SK-N-SH (cell line): ENCODE measurements around the gene HK2. TPM values are rescaled to one million over a fixed set of nuclear protein-coding genes. Genes with fewer than 3 reads are reported as not detected.

Experiments
- CTCF ChIA-PET: fragments of 300-600, 350-600 bp; formaldehyde crosslinking; extraction: SDS; loops from one replicate; lab custom pipeline; 2021; lab: Yijun Ruan, JAX
- POLR2A ChIA-PET: fragments of 350-600 bp; sonication (Branson Sonifier 250); formaldehyde crosslinking; extraction: SDS; loops from one replicate; lab custom pipeline; 2020; ENCODE audit warnings: antibody characterized with exemption, inconsistent platforms; lab: Yijun Ruan, JAX
- DNase-seq: peaks from one replicate; pipeline ENCODE4 v3.0.0; 2012
- H2AFZ ChIP-seq: fragments of 200-600 bp; sonication (generic); 2 replicates; pipeline ENCODE4 v1.8.1; 2016; ENCODE audit warnings: antibody characterized with exemption, mild to moderate bottlenecking, low read depth
- H3F3A ChIP-seq: fragments of 200-600 bp; sonication (generic); replicated peaks from 2 replicates; pipeline ENCODE3; 2016; ENCODE audit warnings: antibody characterized with exemption, mild to moderate bottlenecking; ENCODE audit not compliant: insufficient read depth
- H3K27ac ChIP-seq, 2 experiments: fragments of 200-500 bp in 1 of 2; fragments of 200-600 bp in 1 of 2; sonication (Bioruptor generic) in 1 of 2; sonication (generic), shearing (Covaris generic) in 1 of 2; 2 replicates each; pipeline versions ENCODE4 v1.5.1 to v1.6.1; 2014 to 2016; ENCODE audit warnings: low read depth in 2 of 2, inconsistent platforms in 1 of 2, low read length in 1 of 2, mild to moderate bottlenecking in 1 of 2, mixed read lengths in 1 of 2
- H3K27me3 ChIP-seq: fragments of 200-600 bp; sonication (generic), shearing (Covaris generic); 2 replicates; pipeline ENCODE4 v1.6.1; 2016; ENCODE audit warnings: mixed run types; ENCODE audit not compliant: insufficient read depth
- H3K36me3 ChIP-seq, 2 experiments: fragments of 200-500 bp in 1 of 2; fragments of 200-600 bp in 1 of 2; sonication (Bioruptor generic) in 1 of 2; sonication (generic) in 1 of 2; replicated peaks in 1 of 2; 2 replicates each; pipeline versions ENCODE3 to v1.5.1; 2014 to 2016; ENCODE audit warnings: low read length in 1 of 2, mild to moderate bottlenecking in 1 of 2; ENCODE audit not compliant: insufficient read depth in 2 of 2, control insufficient read depth in 1 of 2
- H3K4me1 ChIP-seq, 2 experiments: fragments of 200-500 bp in 1 of 2; fragments of 200-600 bp in 1 of 2; sonication (Bioruptor generic) in 1 of 2; sonication (generic), shearing (Covaris generic) in 1 of 2; 2 replicates each; pipeline versions ENCODE4 v1.5.1 to v1.6.1; 2014 to 2016; ENCODE audit warnings: low read depth in 1 of 2, low read length in 1 of 2, mixed run types in 1 of 2; ENCODE audit not compliant: insufficient read depth in 2 of 2, control insufficient read depth in 1 of 2
- H3K4me2 ChIP-seq: fragments of 200-600 bp; sonication (generic), shearing (Covaris generic); 2 replicates; pipeline ENCODE4 v1.6.1; 2017; ENCODE audit warnings: mixed run types
- H3K4me3 ChIP-seq, 2 experiments: fragments of 200-500 bp in 1 of 2; fragments of 200-600 bp in 1 of 2; sonication (Bioruptor generic) in 1 of 2; sonication (generic), shearing (Covaris generic) in 1 of 2; 2 replicates each; pipeline versions ENCODE4 v1.5.1 to v1.8.1; 2014 to 2016; ENCODE audit warnings: low read depth in 2 of 2, inconsistent platforms in 1 of 2, low read length in 1 of 2, mild to moderate bottlenecking in 1 of 2, mixed read lengths in 1 of 2, moderate library complexity in 1 of 2
- H3K79me2 ChIP-seq: fragments of 200-600 bp; sonication (generic); 2 replicates; pipeline ENCODE4 v1.8.1; 2017; ENCODE audit warnings: mild to moderate bottlenecking; ENCODE audit not compliant: insufficient read depth
- H3K9ac ChIP-seq: fragments of 200-600 bp; sonication (generic); 2 replicates; pipeline ENCODE4 v1.6.1; 2017; ENCODE audit warnings: mixed run types
- H3K9me2 ChIP-seq: fragments of 200-600 bp; sonication (generic); 2 replicates; pipeline ENCODE4 v1.6.1; 2017; ENCODE audit warnings: mixed run types
- H3K9me3 ChIP-seq: fragments of 200-600 bp; sonication (generic); 2 replicates; pipeline ENCODE4 v1.6.1; 2017; ENCODE audit warnings: mixed run types, mild to moderate bottlenecking, moderate library complexity
- H4K20me1 ChIP-seq: fragments of 200-600 bp; sonication (generic); 2 replicates; pipeline ENCODE4 v1.6.1; 2017; ENCODE audit warnings: mild to moderate bottlenecking, mixed run types; ENCODE audit not compliant: insufficient read depth
- CHD2 ChIP-seq: fragments of 150-350 bp; IDR thresholded peaks from 2 replicates; pipeline ENCODE4 v1.6.1; 2018; ENCODE audit warnings: low read length; ENCODE audit not compliant: partially characterized antibody
- EZH2phosphoT487 ChIP-seq: fragments of 200-600 bp; sonication (generic); IDR thresholded peaks from 2 replicates; pipeline ENCODE4 v1.6.1; 2017; ENCODE audit warnings: low read depth, mixed run types, mild to moderate bottlenecking, antibody characterized with exemption, moderate library complexity, borderline replicate concordance
- FOXJ3 ChIP-seq: sonication (generic); formaldehyde crosslinking; IDR thresholded peaks from 2 replicates; pipeline ENCODE4 v1.5.1; 2020; ENCODE audit warnings: mild to moderate bottlenecking, missing genetic modification reagents
- FOXM1 ChIP-seq: IDR thresholded peaks from 2 replicates; pipeline ENCODE4 v1.4.0; 2012; ENCODE audit warnings: low read depth, mild to moderate bottlenecking
- GATA2 ChIP-seq: sonication (generic); formaldehyde crosslinking; IDR thresholded peaks from 2 replicates; pipeline ENCODE4 v1.5.0; 2020; ENCODE audit warnings: mild to moderate bottlenecking, missing genetic modification reagents
- JUND ChIP-seq: IDR thresholded peaks from 2 replicates; pipeline ENCODE4 v1.4.0; 2012
- MAX ChIP-seq: IDR thresholded peaks from 2 replicates; pipeline ENCODE4 v1.4.0; 2012; ENCODE audit warnings: low read depth
- MXI1 ChIP-seq: IDR thresholded peaks from 2 replicates; pipeline ENCODE4 v1.6.1; 2012; ENCODE audit warnings: mild to moderate bottlenecking, low read depth, low read length, improper control_type of control experiment
- NRF1 ChIP-seq: IDR thresholded peaks from 2 replicates; pipeline ENCODE4 v1.6.1; 2012; ENCODE audit warnings: low read depth, mild to moderate bottlenecking, low read length
- PBX3 ChIP-seq: IDR thresholded peaks from 2 replicates; pipeline ENCODE4; 2012
- RCOR1 ChIP-seq: fragments of 150-350 bp; IDR thresholded peaks from 2 replicates; pipeline ENCODE4 v1.6.1; 2017; ENCODE audit warnings: antibody characterized with exemption, low read length
- RFX5 ChIP-seq: IDR thresholded peaks from 2 replicates; pipeline ENCODE4 v1.6.1; 2012; ENCODE audit warnings: mild to moderate bottlenecking, improper control_type of control experiment, low read length
- RXRA ChIP-seq: IDR thresholded peaks from 2 replicates; pipeline ENCODE4 v1.4.0; 2012; ENCODE audit warnings: low read depth, mild to moderate bottlenecking, borderline replicate concordance
- SIN3A ChIP-seq: IDR thresholded peaks from 2 replicates; pipeline ENCODE4 v1.6.1; 2012; ENCODE audit warnings: low read depth, mild to moderate bottlenecking, low read length, moderate library complexity, borderline replicate concordance
- SMC3 ChIP-seq: IDR thresholded peaks from 2 replicates; pipeline ENCODE4 v1.6.1; 2012; ENCODE audit warnings: low read depth, low read length, improper control_type of control experiment
- TAF1 ChIP-seq: IDR thresholded peaks from 2 replicates; pipeline ENCODE4 v1.6.1; 2012; ENCODE audit warnings: low read depth, mild to moderate bottlenecking, low read length, moderate library complexity, borderline replicate concordance
- TCF12 ChIP-seq: IDR thresholded peaks from 2 replicates; pipeline ENCODE4 v1.4.0; 2012
- TEAD4 ChIP-seq: IDR thresholded peaks from 2 replicates; pipeline ENCODE4 v1.4.0; 2012; ENCODE audit warnings: mild to moderate bottlenecking, borderline replicate concordance; ENCODE audit not compliant: insufficient read depth
- WGBS: methylation state at CpG from one replicate; pipeline ENCODE4 v1.1.6; 2017; ENCODE audit warnings: low lambda C conversion rate; 5-methylcytosine and 5-hydroxymethylcytosine counted together
- polyA plus RNA-seq, 3 experiments: library from polyadenylated mRNA; depleted of rRNA; stranded (reverse); fragments of >200 nt; gene quantifications; 2 replicates each; pipeline ENCODE4 v1.2.3, GENCODE V29; 2012
- TF ChIP-seq, protein P1 (sequence below): IDR thresholded peaks from 2 replicates; pipeline ENCODE4 v1.4.0; 2012; ENCODE audit warnings: low read depth, borderline replicate concordance
- TF ChIP-seq, protein P2 (sequence below): IDR thresholded peaks from 2 replicates; pipeline ENCODE4 v1.4.0; 2012; ENCODE audit warnings: low read depth, borderline replicate concordance
- TF ChIP-seq, protein P3 (sequence below): fragments of 150-350 bp; IDR thresholded peaks from 2 replicates; pipeline ENCODE4 v1.6.1; 2016; ENCODE audit warnings: mild to moderate bottlenecking, low read depth, low read length

Gene HK2
- polyA plus RNA-seq, 1 of the 3 experiments (the other 2 are of a cell fraction), result 13.5 TPM

DNA sequence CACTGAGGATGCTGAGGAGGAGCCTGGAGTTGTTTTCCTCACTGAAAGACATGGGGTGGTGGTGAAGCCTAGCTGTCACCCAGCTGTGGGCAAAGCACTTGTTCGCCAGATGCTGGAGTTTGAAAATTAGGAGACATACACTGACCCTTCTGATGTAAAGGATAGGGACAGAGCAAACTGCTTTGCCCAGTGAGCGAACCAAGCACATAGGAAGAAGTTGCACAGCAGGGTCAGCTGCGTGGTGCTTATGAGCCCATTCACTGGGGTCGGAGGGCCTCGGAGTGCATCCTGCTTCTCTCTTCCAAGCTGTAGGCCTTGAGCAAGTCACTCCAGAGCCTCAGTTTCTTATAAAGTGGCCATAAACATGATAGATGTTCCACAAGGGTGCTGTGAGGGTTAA lies 50.9 kb downstream of the HK2 start (continued):
- TF ChIP-seq PBX3 (no peak), FOXJ3 (CRISPR knock-in tag) (no peak)

- H3K27me3 ChIP-seq, result no peaks in the 10 kb centered on the region
- H4K20me1 ChIP-seq, result no peaks in the 10 kb centered on the region
- ChIA-PET CTCF (interaction anchor here (0.6 to 4.4 kb wide), 3 partner anchors 10 to 198 kb away, joined by 3 to 23 read pairs (median 19); no protein-coding TSS in a partner anchor), POLR2A (no interaction called here)
- H3K4me2 ChIP-seq, result no peak overlapping the region
- H3K4me1 ChIP-seq, result peaks cover 5 to 13% of the 10 kb centered on the region in 2 experiments; a peak in 1 of 4 replicates
- no peak overlapping the region for H3K27ac ChIP-seq
- WGBS, result 81% methylated on average over 8 of the region's 8 CpGs
- H3K9ac ChIP-seq, result no peak overlapping the region
- H3K79me2 ChIP-seq, result no peaks in the 10 kb centered on the region
- DNase-seq, result no peak
- no peak overlapping the region for H3K4me3 ChIP-seq
- H3K36me3 ChIP-seq, result peaks cover 0 to 54% of the 10 kb centered on the region in 2 experiments
- TF ChIP-seq, protein P1, sequence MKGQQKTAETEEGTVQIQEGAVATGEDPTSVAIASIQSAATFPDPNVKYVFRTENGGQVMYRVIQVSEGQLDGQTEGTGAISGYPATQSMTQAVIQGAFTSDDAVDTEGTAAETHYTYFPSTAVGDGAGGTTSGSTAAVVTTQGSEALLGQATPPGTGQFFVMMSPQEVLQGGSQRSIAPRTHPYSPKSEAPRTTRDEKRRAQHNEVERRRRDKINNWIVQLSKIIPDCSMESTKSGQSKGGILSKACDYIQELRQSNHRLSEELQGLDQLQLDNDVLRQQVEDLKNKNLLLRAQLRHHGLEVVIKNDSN, result no peak
- TF ChIP-seq EZH2phosphoT487 (no peak), SIN3A (no peak), JUND (no peak), RCOR1 (no peak), RXRA (no peak), CHD2 (no peak), GATA2 (CRISPR knock-in tag) (no peak), TAF1 (no peak), TCF12 (no peak), FOXM1 (no peak), SMC3 (no peak), TEAD4 (no peak), FOXJ3 (CRISPR knock-in tag) (no peak), MAX (no peak), RFX5 (no peak), NRF1 (no peak), MXI1 (no peak)
- TF ChIP-seq, protein P2, sequence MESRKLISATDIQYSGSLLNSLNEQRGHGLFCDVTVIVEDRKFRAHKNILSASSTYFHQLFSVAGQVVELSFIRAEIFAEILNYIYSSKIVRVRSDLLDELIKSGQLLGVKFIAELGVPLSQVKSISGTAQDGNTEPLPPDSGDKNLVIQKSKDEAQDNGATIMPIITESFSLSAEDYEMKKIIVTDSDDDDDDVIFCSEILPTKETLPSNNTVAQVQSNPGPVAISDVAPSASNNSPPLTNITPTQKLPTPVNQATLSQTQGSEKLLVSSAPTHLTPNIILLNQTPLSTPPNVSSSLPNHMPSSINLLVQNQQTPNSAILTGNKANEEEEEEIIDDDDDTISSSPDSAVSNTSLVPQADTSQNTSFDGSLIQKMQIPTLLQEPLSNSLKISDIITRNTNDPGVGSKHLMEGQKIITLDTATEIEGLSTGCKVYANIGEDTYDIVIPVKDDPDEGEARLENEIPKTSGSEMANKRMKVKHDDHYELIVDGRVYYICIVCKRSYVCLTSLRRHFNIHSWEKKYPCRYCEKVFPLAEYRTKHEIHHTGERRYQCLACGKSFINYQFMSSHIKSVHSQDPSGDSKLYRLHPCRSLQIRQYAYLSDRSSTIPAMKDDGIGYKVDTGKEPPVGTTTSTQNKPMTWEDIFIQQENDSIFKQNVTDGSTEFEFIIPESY, result no peak
- TF ChIP-seq, protein P3, sequence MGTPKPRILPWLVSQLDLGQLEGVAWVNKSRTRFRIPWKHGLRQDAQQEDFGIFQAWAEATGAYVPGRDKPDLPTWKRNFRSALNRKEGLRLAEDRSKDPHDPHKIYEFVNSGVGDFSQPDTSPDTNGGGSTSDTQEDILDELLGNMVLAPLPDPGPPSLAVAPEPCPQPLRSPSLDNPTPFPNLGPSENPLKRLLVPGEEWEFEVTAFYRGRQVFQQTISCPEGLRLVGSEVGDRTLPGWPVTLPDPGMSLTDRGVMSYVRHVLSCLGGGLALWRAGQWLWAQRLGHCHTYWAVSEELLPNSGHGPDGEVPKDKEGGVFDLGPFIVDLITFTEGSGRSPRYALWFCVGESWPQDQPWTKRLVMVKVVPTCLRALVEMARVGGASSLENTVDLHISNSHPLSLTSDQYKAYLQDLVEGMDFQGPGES, result no peak
- peaks cover 4% of the 10 kb centered on the region for H3F3A ChIP-seq
- H3K9me3 ChIP-seq, result no peaks in the 10 kb centered on the region
- no peak overlapping the region for H2AFZ ChIP-seq
- no peaks in the 10 kb centered on the region for H3K9me2 ChIP-seq
Measured at GRCh38 chr2:74886251-74886650, 52.3 kb downstream of the HK2 start.
